ENCODE results near the gene ITIH3.

Gene ITIH3

DNA sequence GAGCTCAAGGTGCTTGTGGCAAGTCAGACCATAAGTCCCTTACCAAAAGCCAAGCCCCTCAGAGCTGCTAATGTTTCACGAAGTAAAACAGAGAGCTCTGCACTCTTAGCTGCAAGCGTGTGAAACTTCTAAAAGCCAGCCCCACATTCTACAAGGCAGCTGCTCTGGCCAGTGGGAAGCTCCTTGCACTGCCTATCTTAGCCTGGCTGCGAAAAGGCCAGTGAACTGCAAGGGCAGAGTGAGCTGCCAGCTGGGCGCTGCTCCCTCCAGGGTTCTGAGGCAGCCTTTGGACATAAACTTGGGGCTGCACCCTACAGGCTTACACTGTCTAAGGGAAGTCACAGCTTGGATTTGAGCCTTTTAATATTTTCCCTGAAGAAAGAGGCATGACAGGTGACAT lies 42.4 kb downstream of the ITIH3 start:
- DNase-seq (ENCODE audit: low spot score), result no peak
- TF ChIP-seq, protein P1, sequence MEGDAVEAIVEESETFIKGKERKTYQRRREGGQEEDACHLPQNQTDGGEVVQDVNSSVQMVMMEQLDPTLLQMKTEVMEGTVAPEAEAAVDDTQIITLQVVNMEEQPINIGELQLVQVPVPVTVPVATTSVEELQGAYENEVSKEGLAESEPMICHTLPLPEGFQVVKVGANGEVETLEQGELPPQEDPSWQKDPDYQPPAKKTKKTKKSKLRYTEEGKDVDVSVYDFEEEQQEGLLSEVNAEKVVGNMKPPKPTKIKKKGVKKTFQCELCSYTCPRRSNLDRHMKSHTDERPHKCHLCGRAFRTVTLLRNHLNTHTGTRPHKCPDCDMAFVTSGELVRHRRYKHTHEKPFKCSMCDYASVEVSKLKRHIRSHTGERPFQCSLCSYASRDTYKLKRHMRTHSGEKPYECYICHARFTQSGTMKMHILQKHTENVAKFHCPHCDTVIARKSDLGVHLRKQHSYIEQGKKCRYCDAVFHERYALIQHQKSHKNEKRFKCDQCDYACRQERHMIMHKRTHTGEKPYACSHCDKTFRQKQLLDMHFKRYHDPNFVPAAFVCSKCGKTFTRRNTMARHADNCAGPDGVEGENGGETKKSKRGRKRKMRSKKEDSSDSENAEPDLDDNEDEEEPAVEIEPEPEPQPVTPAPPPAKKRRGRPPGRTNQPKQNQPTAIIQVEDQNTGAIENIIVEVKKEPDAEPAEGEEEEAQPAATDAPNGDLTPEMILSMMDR (IDR thresholded peaks at IDR 0.05; ENCODE audit: extremely low read depth, missing control alignments), result no peak

DNA sequence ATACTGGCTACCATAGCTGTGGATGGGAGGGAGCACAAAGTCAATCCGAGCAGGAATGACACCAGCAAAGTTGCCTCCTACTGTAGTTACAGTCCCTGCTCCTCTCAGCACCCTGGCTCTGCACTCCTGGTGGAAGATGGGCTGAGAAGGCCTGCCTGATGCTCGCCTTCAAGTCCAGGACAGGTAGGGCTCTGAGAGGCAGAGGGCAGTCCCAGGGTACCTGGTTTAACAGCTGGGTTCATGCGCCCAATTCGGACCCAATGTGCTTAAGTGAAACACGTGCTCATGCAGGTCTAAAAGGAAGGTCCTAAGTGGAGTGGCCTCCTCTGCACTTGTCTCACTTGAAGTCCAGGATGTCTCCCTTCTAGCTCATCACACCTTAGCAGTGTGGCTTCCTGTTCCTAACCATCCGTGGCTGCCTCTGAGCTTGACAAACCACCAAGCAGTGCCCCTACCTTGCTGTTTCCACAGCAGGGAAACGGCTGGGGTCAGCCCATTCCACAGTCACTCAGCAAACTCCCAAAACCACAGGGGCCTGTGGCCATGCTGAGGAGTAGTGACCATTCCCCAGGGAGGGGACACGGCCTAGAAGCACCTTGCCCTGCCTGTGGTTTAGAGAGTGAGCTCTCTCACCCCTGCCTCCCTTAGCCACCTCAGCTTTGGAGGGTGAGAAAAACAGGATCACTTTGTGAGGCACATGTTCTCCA lies 44.1 kb downstream of the ITIH3 start:
- no peak for DNase-seq (ENCODE audit: low spot score)
- TF ChIP-seq, protein P1 (IDR thresholded peaks at IDR 0.05; ENCODE audit: extremely low read depth, missing control alignments), result no peak

DNA sequence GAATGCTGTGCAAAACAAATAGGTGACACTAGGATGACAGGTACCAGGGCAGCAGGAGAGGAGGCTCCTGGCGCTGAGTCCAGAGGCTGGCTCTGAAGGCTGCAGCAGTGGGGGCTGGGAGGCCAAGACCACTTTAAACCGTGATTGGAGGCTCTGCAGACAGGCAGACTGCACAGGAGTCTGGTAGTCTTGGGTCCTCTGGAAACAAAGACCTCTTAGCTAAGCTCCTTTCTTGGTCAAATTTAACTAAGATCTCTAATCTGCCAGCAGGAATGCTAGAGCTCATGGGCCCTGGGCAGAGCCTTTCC lies 44.6 kb downstream of the ITIH3 start:
- no peak for DNase-seq (ENCODE audit: low spot score)
- TF ChIP-seq, protein P1 (IDR thresholded peaks at IDR 0.05; ENCODE audit: extremely low read depth, missing control alignments), result no peak

DNA sequence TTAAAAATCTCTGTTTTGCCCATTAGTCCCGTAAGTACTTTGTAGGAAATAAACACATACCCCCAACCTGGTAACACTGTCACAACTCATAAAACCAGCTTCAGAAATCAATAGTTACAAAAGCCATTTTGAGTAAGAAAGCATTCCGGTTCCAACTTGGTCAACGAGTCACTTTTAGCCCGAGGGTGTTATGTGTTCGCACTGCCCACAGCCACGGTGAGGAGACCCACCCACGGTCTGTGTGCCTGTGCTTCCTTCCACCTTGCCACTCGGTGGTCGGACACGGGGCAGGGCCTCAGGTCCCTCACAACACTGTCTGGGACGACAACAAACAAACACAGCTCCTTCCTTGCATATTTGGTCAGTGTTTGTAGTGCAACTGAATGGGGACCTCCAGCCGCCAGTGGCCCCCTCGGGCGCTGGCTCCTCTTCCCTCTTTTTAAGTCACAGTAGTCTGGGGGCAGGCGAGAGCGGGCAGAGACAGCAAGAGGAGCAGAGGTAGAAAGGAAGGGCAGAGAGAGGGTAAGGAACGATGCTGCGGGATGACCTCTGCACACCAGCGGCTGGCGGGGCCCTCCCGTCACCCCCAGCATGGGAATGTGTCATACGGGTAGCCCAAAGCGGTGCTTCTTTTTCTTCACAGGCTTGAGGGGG lies 45.4 kb downstream of the ITIH3 start:
- TF ChIP-seq, protein P1 (IDR thresholded peaks at IDR 0.05; ENCODE audit: extremely low read depth, missing control alignments), result no peak

DNA sequence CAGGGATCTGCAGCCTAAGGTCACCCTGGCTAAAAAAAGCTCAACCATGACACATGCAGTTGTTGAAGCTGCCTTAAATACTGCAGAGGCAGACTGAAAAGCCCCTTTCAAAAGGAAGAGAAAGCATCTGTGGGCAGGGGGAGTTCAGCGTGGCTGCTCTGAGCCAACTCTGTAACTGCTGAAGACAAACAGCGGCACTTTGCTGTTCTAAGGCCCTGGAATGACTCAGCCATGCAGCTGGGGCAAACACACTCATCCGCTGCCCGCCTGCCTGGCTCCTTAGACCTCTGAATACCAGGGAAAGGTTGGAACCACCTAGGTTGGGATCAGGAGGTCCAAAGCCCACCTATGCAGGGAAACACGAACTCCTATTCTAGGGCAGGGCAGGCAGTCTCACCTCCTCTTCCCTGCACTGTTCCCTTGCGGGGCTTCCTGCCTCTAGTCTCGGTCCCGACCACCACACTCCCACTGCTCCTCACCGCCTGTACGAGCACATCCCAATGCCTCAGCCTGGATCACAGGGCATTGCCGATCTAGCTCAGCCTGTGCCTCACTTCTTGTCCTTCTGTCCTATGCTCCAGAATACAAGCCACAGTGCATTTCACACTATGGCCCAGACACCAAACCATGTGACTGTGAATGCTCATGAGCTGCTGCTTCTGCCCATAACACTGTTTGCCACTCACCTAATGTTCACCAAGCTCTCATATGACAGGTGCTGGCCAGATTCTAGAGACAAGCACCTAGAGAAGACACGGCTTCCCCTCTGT lies 46.8 kb downstream of the ITIH3 start:
- DNase-seq (ENCODE audit: low spot score), result no peak
- TF ChIP-seq, protein P1 (IDR thresholded peaks at IDR 0.05; ENCODE audit: extremely low read depth, missing control alignments), result no peak

More for the DNA sequence above, 45.4 kb downstream of the ITIH3 start:
- DNase-seq (ENCODE audit: low spot score), result no peak

DNA sequence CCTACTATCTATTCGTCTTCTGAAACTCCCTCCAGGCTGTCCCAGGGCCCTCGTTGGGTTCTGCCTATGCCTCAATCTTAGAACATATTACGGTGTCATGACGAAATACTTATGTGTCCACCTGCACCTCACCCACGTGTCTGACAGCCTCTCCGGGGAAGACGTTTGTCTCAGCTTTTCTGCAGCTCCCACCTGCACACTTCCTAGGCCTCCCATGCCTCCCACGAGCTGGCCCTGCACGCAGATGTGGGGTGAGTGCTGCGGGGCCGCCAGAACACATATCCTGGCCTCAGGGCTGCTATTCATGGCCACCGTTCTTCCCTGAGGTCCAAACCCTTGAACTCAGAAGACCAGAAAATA lies 47.4 kb downstream of the ITIH3 start:
- no peak for DNase-seq (ENCODE audit: low spot score)
- TF ChIP-seq, protein P1 (IDR thresholded peaks at IDR 0.05; ENCODE audit: extremely low read depth, missing control alignments), result no peak

DNA sequence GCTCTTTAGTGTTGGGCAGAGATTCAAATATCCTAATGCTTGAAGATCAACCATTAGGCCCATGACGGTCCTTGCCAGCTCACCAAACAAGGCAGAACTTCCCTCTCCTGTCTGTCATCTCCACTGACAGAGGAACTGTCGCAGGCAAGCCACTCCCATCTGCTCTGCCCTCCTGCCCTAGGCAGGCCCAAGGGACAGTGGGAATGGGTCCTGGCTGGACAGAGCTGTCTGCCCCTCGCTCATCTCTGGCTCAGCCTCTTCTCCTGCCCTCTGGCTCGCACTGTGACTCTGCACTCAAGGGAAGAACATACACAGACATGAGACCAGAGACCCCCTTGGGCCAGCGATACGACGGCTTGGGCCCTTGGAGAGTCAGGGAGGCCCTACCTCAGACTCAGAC lies 47.8 kb downstream of the ITIH3 start:
- no peak for DNase-seq (ENCODE audit: low spot score)
- TF ChIP-seq, protein P1 (IDR thresholded peaks at IDR 0.05; ENCODE audit: extremely low read depth, missing control alignments), result no peak

Data from GM20000 (cell line).